Stimulated activated naive B cell treated with anti-CD40 and anti-IgM and Interleukin-4, amounts not matched to agents 10 μg/mL and 1 μg/mL and 100 μg/mL, for 72 hours (primary cell): ENCODE measurements around the gene PUM1.

Experiments used
- ATAC-seq, 2 donors: fragments of 150-1000 bp; cut with Tn5 transposase; replicated peaks; 2 replicates each; pipeline ENCODE4 v1.10.0; 2021; ENCODE audit warnings: moderate library complexity in 1 of 2
- DNase-seq: peaks from one replicate; pipeline ENCODE4 v3.0.0; 2021
- H3K27ac Mint-ChIP-seq: one replicate; pipeline ENCODE4 v1.8.0; 2022; ENCODE audit warnings: mild to moderate bottlenecking, mixed read lengths
- H3K27me3 Mint-ChIP-seq, 2 donors: one replicate each; pipeline ENCODE4 v1.8.0; 2022; ENCODE audit warnings: mixed read lengths in 2 of 2
- H3K36me3 Mint-ChIP-seq, 2 donors: one replicate each; pipeline ENCODE4 v1.8.0; 2022; ENCODE audit warnings: mixed read lengths in 2 of 2, mild to moderate bottlenecking in 1 of 2
- H3K4me1 Mint-ChIP-seq, 2 donors: one replicate each; pipeline ENCODE4 v1.8.0; 2022; ENCODE audit warnings: mixed read lengths in 2 of 2, mild to moderate bottlenecking in 1 of 2
- H3K4me3 Mint-ChIP-seq, 2 donors: one replicate each; pipeline ENCODE4 v1.8.0; 2022; ENCODE audit warnings: mild to moderate bottlenecking in 2 of 2, mixed read lengths in 2 of 2, moderate library complexity in 1 of 2
- H3K9me3 Mint-ChIP-seq, 2 donors: one replicate each; pipeline ENCODE4 v1.8.0; 2022; ENCODE audit warnings: mixed read lengths in 2 of 2, mild to moderate bottlenecking in 1 of 2

The PUM1 gene

DNA sequence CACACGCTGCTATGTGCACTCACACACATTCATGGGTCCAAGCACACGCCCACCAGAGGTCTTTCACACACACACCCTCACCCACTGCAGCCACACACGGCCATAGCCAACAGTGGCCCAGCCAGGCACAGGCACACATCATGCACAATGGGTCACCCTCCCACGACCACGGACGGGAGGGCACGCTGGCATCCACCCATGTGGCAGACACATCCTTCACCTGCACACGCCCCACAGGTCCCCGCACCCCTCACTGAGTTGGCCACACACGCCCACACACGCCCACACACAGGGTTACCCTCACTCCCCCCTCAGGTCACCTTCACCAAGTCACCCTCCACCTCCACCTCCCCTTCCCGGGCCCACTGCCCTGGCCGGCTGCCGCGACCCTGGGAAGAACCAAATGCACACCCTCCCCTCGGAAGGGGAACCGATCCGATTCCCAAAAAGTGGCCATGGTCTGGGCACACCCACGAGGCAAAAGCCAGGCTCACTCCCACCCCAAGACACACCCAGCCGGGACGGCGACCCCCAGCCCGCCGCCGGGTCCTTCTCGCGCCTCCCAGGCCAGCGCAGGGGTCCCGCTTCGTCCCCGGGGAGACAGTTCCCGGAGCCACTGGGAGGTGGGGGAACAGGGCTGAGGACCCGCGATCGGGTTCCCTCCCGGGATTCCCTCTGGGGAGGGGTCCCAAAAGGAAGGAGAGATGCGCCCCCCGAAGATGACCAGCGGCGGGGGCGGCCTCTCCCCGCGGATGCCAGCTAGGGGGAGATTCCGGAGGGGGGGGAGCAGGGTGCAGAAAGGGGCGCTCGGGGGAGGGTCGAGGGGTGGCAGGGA lies 157.8 kb downstream of the PUM1 start:
- ATAC-seq (no peak), DNase-seq (no peak)
- Mint-ChIP-seq H3K27ac (peak overlapping the region; percentile 80), H3K36me3 (no peaks in the 10 kb centered on the region), H3K4me3 (peak overlapping the region; percentile 72 to 79), H3K27me3 (peaks cover 61 to 82% of the 10 kb centered on the region in 2 donors), H3K4me1 (peaks cover 28 to 43% of the 10 kb centered on the region in 2 donors), H3K9me3 (no peaks in the 10 kb centered on the region)

DNA sequence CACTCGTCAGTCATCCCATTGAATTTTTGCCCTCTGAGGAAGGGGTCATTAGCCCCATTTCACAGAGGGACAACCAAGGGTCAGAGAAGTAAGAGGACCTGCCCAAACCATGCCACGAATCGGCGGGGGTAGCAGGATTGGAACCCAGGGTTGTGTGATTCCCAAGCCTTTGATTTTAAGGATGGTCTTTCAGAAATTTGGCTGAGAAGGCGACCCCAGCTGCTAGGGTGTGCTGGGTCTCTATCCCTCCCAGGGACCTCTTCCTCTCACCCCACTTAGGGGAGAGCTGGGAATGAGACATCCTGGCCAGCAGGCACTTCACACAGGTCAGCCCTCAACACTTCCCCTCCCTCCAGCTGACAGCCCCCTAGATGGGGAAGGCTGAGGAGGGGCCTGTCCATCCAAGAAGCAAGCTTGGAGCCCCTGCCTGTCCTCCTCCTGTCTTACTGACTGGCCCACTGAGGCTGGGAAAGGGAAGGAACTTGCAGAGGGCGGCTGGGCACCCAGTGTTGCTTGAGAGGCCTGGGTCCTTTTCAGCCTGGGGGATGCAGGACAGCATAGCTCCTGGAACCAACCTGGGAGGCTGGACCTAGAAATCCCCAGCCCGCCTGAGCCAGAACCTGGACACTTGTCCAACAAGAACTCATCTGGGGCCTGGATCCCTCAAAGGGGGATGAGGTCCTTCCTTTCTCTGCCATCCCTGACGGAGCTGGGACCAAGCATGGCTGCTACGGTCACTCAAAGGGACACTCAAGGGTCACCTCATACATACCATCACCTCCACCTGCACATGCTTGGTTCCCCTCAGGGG lies 158.7 kb downstream of the PUM1 start:
- ATAC-seq (no peak), DNase-seq (no peak)
- Mint-ChIP-seq H3K4me1 (peaks cover 28 to 40% of the 10 kb centered on the region in 2 donors), H3K4me3 (peak overlapping the region in 1 of 2 donors; percentile 72), H3K27ac (no peak overlapping the region), H3K27me3 (peaks cover 62 to 83% of the 10 kb centered on the region in 2 donors), H3K36me3 (no peaks in the 10 kb centered on the region), H3K9me3 (no peaks in the 10 kb centered on the region)

DNA sequence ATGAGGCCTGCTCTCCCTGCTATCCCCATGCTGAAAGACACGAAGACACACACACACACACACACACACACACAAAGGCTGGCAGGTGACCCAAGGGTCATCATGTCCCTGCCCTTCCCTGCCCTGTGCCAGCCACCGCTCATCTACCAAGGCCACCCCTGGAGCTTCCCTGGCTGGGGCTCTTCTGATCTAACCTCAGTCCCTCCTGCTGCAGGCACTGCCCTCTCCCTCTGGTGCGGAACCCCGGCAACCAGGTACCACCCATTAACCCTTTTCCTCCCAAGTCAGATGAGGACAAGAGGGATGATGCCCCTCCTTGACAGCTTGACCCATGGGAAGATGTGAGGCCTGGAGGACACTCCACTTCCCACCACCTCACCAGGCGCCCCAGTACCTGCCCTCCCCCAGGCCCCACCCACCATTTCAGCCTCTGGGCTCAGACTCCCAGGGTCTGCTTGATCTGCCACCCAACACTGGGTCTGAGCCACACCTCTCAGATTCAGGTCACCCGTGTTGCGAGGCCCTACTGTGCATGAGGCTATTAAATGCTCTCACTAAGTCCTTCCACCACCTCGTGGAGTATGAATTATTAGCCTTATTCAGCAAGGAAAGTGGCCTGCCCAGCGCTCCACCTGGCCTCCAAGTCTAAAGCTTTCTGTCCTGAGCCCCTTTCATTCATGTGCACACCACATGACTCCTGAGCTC lies 159.4 kb downstream of the PUM1 start:
- DNase-seq = no peak
- ATAC-seq = no peak
- Mint-ChIP-seq H3K27me3 (peaks cover 67 to 83% of the 10 kb centered on the region in 2 donors), H3K4me3 (no peak overlapping the region), H3K36me3 (no peaks in the 10 kb centered on the region), H3K4me1 (peaks cover 24 to 32% of the 10 kb centered on the region in 2 donors), H3K27ac (no peak overlapping the region), H3K9me3 (no peaks in the 10 kb centered on the region)

DNA sequence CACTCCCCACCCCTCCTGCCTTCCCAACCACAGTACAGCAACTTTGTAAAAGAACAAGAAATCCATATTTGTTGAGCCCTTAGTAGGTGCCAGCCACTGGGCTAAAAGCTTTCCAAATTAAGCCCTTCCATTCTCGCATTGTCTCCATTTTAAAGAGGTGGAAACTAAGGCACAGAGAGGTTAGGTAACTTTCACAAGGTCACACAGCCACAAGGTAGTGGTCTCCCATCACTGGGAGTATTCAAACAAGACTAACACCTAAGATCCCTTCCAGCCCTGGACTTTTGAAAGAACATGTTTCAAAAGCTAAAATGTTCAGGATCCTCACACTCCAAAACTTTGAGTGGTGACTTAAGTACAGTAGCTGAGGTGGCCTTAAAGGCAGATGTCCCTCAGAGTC lies 160.1 kb downstream of the PUM1 start:
- Mint-ChIP-seq H3K4me1 (peaks cover 21 to 26% of the 10 kb centered on the region in 2 donors), H3K27me3 (peaks cover 61 to 78% of the 10 kb centered on the region in 2 donors), H3K27ac (no peak overlapping the region), H3K9me3 (no peaks in the 10 kb centered on the region), H3K4me3 (no peak overlapping the region), H3K36me3 (no peaks in the 10 kb centered on the region)
- no peak for DNase-seq
- ATAC-seq = no peak

DNA sequence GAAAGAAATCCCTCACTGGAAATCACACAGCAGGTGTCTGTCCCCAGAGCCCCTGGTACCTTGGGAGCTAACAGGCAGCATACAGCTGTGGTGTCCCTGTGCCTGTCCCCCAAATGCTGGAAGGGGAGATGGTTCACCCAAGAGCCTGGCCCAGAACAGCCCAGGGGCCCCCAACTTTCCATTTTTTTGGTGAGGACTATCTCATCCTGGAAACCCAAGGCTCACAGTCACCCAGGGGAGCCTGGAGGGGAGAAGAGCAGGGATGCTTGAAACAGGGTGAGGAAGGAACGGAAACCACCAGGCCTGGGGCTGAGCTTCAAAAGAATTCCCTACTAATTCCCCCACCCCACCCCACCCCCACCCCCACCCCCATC lies 160.6 kb downstream of the PUM1 start:
- Mint-ChIP-seq H3K27me3 (peaks cover 57 to 73% of the 10 kb centered on the region in 2 donors), H3K4me1 (peaks cover 18 to 21% of the 10 kb centered on the region in 2 donors), H3K27ac (no peak overlapping the region), H3K9me3 (no peaks in the 10 kb centered on the region), H3K4me3 (no peak overlapping the region), H3K36me3 (no peaks in the 10 kb centered on the region)
- ATAC-seq (no peak), DNase-seq (no peak)

DNA sequence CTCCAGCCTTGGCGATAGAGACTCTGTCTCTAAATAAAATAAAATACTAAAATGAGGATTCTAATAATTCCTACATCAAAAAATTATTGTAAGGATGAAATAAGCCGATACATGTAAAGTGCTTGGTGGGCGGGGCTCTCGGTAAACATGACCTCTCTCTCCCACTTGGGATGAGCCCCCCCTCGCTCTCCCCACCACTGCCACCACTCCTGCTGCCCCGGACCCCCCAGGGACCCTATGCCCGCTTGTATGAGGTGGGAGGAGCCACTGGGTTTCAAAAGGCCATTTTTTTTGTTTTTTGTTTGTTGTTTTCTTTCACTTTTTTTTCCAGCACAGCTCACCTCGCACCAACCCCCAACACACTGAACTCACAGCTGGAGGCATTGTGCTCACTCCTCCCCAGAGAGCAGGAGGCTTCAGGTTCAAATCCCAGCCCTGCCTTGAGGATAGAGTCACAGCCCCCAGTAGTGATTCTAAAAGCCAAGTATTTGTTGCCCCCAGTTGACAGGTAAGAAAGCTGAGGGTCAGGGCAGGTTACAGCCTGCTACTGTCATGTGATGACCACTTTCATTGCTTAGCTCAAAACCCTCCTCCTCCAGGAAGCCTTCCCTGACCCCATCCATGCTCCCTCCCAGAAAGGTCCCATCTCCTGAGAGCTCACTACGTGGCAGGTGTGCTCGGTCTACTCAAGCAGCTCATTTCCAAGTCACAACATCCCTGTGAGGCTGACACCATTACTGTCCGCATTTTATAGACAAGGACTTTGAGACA lies 161.1 kb downstream of the PUM1 start:
- Mint-ChIP-seq H3K36me3 (no peaks in the 10 kb centered on the region), H3K4me1 (peaks cover 17 to 21% of the 10 kb centered on the region in 2 donors), H3K27me3 (peaks cover 51 to 73% of the 10 kb centered on the region in 2 donors), H3K4me3 (no peak overlapping the region), H3K9me3 (no peaks in the 10 kb centered on the region), H3K27ac (no peak overlapping the region)
- DNase-seq (no peak), ATAC-seq (no peak)

DNA sequence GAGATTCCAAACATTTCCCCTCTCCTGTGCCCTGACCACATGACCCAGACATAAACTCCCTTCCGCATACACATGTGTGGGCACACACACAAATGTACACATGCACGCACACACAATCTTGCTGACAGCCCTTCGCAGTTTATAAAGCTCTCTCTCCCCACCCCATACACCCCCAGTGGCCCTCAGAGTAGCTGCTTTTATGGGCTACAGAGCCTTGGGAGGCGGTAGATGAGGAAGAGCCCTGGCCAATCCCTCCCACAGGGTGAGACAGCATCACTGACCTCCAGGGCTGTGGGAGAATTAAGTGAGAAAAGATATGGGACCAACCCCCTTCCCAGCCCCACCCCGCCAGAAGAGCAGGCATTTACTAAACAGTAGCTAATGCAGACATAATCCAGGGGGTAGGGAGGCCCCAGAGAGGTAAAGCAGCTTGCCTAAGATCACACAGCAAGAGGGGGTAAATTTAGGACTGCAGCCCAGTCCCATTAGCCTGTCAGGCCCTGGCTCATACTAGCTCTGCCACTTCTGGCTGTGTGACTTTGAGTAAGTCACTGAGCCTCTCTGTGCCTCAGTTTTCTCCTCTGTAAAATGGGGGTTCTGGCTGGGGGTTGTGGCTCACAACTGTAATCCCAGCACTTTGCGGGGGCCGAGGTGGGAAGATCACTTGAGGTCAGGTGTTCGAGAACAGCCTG lies 162.0 kb downstream of the PUM1 start:
- Mint-ChIP-seq H3K36me3 (no peaks in the 10 kb centered on the region), H3K27ac (no peak overlapping the region), H3K9me3 (no peaks in the 10 kb centered on the region), H3K4me3 (no peak overlapping the region), H3K27me3 (peaks cover 45 to 67% of the 10 kb centered on the region in 2 donors), H3K4me1 (peaks cover 20 to 24% of the 10 kb centered on the region in 2 donors)
- ATAC-seq (no peak), DNase-seq (no peak)

DNA sequence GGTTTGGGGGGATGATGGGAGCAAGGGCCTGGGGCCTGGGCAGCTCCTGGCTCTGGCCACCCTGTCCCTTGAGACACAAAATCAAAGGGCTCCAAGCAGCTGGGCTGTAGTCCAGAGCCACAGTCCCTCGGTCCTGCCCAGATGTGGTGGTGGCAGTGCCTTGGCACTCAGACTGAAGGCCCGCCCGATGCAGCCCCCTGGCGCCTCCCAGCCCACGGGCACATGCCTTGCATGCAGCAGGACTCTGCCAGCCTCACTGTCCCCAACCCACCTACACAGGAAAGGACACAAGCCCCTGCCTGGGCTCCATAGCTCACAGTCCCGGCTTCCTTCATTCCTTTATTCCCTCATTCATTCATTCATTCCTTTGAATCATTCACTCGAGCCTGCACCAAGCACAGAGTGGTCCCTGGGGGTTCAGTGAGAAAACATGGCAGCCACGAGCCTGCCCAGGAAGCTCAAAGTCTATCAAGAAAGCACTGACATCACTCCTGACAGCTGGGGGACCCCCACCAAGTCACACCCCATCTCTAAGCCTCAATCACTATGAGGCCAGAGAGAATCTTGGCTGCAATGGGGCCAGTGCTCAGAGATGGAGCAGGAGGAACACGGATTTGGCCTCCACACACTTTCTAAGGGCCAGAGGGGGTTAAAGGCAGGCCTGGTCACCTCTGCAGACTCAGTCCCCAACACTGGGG lies 162.8 kb downstream of the PUM1 start:
- Mint-ChIP-seq H3K9me3 (no peaks in the 10 kb centered on the region), H3K4me1 (peaks cover 24 to 29% of the 10 kb centered on the region in 2 donors), H3K27ac (no peak overlapping the region), H3K4me3 (no peak overlapping the region), H3K36me3 (no peaks in the 10 kb centered on the region), H3K27me3 (peaks cover 43 to 64% of the 10 kb centered on the region in 2 donors)
- ATAC-seq (no peak), DNase-seq (no peak)

DNA sequence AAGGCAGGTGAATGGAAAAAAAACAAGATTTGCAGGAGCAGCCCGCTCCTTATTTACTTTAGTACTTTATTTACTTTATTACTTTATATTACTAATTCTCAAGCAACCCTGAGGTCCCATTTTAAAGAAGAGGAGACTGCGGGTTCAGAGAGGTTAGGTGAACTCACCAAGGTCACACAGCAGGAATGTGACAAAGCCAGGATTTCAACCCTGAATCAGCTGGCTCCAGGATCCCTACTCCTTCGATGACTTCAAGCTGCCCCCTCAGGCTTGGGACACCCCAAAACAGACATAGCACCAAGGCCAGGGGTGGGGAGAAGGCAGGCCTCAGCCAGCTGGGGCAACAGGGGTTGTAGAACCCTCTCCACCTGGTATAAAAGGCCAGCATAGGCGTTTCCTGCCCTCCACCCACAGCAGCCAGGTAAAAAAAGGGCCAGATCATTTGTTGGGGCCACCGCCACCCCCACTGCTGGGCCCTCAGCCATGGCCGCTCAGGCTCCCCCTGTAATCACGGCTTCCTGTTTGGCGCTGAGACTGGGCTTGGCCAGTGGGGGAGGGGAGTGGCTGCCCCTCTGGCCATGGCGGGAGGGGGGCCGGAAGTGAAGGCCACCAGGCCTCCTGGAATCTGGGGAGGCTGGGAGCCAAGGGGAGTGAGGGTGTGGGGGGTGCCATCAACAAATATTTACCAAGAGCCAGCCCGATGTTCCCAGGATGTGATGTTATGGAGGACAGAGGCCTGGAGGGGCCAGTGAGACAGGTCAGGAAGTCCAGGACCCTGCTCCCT lies 163.5 kb downstream of the PUM1 start:
- ATAC-seq (no peak), DNase-seq (no peak)
- no peak overlapping the region for H3K4me3 Mint-ChIP-seq
- no peaks in the 10 kb centered on the region for H3K9me3 Mint-ChIP-seq
- no peak overlapping the region for H3K27ac Mint-ChIP-seq
- peaks cover 37 to 59% of the 10 kb centered on the region in 2 donors for H3K27me3 Mint-ChIP-seq
- H3K4me1 Mint-ChIP-seq = peaks cover 19 to 24% of the 10 kb centered on the region in 2 donors
- H3K36me3 Mint-ChIP-seq = no peaks in the 10 kb centered on the region

DNA sequence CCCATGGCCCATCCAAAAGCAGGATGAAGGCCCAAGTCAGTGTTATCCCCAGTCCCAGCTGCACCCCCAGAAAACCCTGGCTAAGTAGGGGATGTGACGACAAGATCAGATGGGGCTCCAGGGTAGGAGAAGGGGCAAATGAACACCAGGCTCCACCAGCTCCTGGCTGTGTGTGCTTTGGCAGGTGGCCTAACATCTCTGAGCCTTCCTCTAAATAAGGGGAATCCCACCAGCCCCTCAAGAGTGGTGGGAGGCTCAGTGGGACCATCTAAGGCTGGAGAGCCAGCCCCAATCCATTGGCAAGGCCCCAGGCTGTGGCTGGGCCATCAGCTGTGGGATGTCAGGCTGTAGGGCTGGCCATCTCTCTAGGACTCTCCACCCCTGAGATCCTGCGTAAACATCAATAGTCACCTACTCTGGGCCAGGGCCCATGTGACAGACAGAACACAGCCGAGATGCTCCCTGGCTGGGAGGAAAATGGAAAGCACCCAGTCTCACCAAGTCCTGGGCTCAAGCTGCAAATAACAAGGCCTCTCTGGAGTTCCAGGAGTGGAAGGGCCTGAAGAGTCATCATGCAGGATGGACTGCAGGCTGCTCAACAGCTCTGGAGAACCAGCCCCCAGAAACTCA lies 164.5 kb downstream of the PUM1 start:
- Mint-ChIP-seq H3K36me3 (peaks cover 0 to 2% of the 10 kb centered on the region in 2 donors), H3K9me3 (no peaks in the 10 kb centered on the region), H3K27ac (no peak overlapping the region), H3K4me3 (no peak overlapping the region), H3K27me3 (peaks cover 41 to 62% of the 10 kb centered on the region in 2 donors), H3K4me1 (peaks cover 23 to 26% of the 10 kb centered on the region in 2 donors)
- ATAC-seq (no peak), DNase-seq (no peak)

DNA sequence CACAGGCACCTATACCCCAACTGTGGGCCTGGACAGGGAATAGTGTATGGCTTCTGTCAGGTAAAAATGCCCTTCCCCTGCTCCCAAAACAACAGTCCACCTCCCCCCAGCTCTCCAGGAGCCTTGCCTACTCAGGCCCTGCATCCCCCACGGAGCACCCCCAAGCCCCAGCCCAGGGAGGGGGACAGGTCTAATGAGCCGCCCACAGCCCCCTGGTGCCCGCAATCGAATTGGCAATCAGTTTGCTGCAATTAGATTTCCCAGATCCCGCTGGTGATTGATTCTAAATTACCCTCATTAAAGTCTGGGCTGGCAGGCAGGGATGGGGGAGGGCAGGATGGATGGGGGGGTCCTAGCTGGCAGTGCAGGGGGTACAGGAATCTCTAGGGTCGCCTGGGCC lies 165.0 kb downstream of the PUM1 start:
- H3K4me3 Mint-ChIP-seq = no peak overlapping the region
- no peaks in the 10 kb centered on the region for H3K9me3 Mint-ChIP-seq
- DNase-seq (no peak), ATAC-seq (no peak)
- H3K4me1 Mint-ChIP-seq = peaks cover 22 to 29% of the 10 kb centered on the region in 2 donors
- peaks cover 0 to 2% of the 10 kb centered on the region in 2 donors for H3K36me3 Mint-ChIP-seq
- H3K27ac Mint-ChIP-seq = no peak overlapping the region
- peaks cover 40 to 62% of the 10 kb centered on the region in 2 donors for H3K27me3 Mint-ChIP-seq
